BE2C (cell line): Measurements from ENCODE around the gene STRA6.
"Not testable (repeated sequence)": the region's sequence is repeated elsewhere in the genome, so short reads cannot be mapped to it uniquely, and the experiment has no call there.

ENCODE experiments used
- DNase-seq: peaks from one replicate; pipeline ENCODE4 v3.0.0-alpha.2; 2020
- H3K27me3 ChIP-seq: fragments of 250-450 bp; sonication (Bioruptor Pico); 2 replicates; pipeline ENCODE4 v1.5.1; 2020; ENCODE audit warnings: mild to moderate bottlenecking
- H3K36me3 ChIP-seq: fragments of 250-450 bp; sonication (Bioruptor Pico); 2 replicates; pipeline ENCODE4 v1.5.1; 2020; ENCODE audit warnings: mild to moderate bottlenecking
- H3K4me1 ChIP-seq: fragments of 250-450 bp; sonication (Bioruptor Pico); 2 replicates; pipeline ENCODE4 v1.5.1; 2020
- H3K4me3 ChIP-seq: 2 replicates; pipeline ENCODE4 v1.5.1; 2011; ENCODE audit warnings: low read depth, low read length
- H3K9me3 ChIP-seq: fragments of 250-450 bp; sonication (Bioruptor Pico); 2 replicates; pipeline ENCODE4 v1.5.1; 2020
- TF ChIP-seq, protein P1 (sequence below): IDR thresholded peaks from 2 replicates; pipeline ENCODE4 v1.5.1; 2012; ENCODE audit warnings: mild to moderate bottlenecking, low read depth, low read length

The STRA6 gene

DNA sequence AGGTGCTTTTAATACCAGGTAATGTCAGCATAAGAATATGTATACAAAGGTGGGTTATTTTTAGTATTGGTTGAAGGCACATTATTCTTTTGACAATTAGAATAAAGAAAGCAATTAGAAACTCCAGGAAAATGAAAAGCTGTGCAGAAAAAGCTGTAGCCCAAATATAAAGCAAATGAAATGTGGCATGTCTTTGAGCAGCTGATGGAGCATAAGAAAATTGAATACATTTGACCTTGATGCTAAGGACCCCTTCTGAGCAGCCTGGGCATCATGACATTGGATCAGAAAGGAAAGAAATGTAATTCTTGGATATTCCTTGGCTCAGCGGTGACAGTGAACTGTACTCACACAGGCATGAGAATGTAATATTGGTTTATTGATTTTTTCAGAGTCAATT, 37.1 kb downstream of the STRA6 start:
- H3K27me3 ChIP-seq = no peaks in the 10 kb centered on the region
- TF ChIP-seq, protein P1, sequence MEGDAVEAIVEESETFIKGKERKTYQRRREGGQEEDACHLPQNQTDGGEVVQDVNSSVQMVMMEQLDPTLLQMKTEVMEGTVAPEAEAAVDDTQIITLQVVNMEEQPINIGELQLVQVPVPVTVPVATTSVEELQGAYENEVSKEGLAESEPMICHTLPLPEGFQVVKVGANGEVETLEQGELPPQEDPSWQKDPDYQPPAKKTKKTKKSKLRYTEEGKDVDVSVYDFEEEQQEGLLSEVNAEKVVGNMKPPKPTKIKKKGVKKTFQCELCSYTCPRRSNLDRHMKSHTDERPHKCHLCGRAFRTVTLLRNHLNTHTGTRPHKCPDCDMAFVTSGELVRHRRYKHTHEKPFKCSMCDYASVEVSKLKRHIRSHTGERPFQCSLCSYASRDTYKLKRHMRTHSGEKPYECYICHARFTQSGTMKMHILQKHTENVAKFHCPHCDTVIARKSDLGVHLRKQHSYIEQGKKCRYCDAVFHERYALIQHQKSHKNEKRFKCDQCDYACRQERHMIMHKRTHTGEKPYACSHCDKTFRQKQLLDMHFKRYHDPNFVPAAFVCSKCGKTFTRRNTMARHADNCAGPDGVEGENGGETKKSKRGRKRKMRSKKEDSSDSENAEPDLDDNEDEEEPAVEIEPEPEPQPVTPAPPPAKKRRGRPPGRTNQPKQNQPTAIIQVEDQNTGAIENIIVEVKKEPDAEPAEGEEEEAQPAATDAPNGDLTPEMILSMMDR = no peak
- no peak for DNase-seq

DNA sequence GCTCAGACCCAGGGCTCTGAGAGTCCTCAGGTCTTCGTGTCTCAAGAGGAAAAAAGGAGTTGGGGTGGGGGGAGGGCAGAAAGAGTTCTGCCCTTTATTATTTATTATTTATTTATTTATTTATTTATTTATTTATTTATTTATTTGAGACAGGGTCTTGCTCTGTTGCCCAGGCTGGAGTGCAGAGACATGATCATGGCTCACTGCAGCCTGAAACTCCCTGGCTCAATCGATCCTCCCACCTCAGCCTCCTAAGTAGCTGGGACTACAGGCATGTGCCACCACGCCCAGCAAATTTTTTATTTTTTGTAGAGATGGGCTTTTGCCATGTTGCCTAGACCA, 40.4 kb downstream of the STRA6 start:
- H3K9me3 ChIP-seq, H3K27me3 ChIP-seq, H3K36me3 ChIP-seq, DNase-seq, H3K4me3 ChIP-seq: not testable (repeated sequence)
- peaks cover 26% of the 10 kb centered on the region for H3K4me1 ChIP-seq

More for the DNA sequence above, 37.1 kb downstream of the STRA6 start:
- peaks cover 12% of the 10 kb centered on the region for H3K4me1 ChIP-seq
- no peak overlapping the region for H3K4me3 ChIP-seq
- H3K36me3 ChIP-seq = no peaks in the 10 kb centered on the region
- no peaks in the 10 kb centered on the region for H3K9me3 ChIP-seq

DNA sequence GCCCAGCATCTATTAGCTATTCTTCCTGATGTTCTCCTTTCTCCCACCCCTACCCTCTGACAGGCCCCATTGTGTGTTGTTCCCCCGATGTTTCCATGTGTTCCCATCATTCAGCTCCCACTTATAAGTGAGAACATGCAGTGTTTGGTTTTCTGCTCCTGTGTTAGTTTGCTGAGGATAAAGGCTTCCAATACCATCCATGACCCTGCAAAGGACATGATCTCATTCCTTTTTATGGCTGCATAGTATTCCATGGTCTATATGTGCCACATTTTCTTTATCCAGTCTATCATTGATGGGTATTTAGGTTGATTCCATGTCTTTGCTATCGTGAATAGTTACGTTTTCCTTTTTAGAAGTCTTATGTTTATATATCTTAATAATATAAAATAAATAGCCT, 42.2 kb downstream of the STRA6 start:
- H3K36me3 ChIP-seq, H3K4me3 ChIP-seq, H3K9me3 ChIP-seq, DNase-seq, H3K27me3 ChIP-seq: not testable (repeated sequence)
- peaks cover 40% of the 10 kb centered on the region for H3K4me1 ChIP-seq

DNA sequence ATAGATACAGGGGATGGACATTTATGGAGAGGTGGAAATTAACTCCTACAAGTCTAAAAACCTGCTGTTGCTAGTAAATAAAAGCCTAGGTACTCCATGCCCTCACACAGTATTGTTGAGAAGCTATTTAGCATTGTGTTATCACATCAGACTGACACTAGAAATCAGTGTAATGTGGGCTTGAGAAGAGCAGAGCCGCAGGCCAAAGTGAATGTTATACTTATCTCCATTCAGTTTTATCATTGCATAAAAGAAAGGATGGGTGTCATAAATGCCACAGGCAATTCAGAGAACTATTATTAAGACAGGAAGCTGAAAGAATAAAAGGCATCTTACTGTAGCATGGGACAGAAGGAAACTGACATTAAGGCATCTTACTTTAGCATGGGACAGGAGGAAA, 42.8 kb downstream of the STRA6 start:
- Histone ChIP-seq H3K36me3 (no peaks in the 10 kb centered on the region), H3K4me3 (no peak overlapping the region), H3K9me3 (no peaks in the 10 kb centered on the region), H3K4me1 (peaks cover 46% of the 10 kb centered on the region), H3K27me3 (no peaks in the 10 kb centered on the region)
- no peak for DNase-seq
- TF ChIP-seq, protein P1 = no peak

DNA sequence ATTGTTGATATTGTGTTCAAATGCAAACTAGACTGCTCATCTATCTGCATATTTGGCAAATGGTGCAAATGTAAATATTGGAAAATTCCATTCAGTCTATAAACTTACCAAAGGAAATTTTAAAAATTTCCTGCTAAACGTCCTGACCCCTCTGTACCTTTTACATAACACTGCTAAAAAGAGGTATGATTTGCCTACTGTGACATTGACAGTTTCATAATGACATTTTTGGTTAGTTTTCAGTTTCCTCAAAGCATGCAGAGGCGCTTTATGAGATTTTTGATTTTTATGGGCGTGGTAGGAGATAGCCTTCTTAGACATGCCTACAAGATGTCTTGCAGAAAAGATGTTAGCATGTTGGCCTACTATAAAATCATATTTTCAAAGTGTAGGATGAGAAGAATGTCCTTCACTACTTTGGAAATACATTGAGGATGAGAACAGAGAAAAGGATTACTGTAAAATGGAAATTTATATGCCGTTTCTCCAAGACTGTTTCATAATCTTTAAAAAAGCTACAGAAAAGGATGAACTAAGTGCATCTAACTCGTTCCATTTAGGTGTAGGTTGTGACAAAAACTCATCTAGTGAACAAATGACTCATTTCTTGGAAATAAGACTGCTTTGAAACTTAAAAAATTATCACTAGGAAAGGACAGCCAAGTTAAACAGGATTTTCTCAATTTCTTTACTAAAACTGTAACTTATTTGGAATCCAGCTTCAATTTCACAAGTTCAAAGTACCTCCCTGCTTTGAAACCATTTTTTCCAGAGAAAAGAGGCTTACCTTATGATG, 43.5 kb downstream of the STRA6 start:
- TF ChIP-seq, protein P1 = no peak
- Histone ChIP-seq H3K36me3 (no peaks in the 10 kb centered on the region), H3K4me1 (peaks cover 47% of the 10 kb centered on the region), H3K4me3 (no peak overlapping the region), H3K27me3 (no peaks in the 10 kb centered on the region), H3K9me3 (no peaks in the 10 kb centered on the region)
- no peak for DNase-seq

DNA sequence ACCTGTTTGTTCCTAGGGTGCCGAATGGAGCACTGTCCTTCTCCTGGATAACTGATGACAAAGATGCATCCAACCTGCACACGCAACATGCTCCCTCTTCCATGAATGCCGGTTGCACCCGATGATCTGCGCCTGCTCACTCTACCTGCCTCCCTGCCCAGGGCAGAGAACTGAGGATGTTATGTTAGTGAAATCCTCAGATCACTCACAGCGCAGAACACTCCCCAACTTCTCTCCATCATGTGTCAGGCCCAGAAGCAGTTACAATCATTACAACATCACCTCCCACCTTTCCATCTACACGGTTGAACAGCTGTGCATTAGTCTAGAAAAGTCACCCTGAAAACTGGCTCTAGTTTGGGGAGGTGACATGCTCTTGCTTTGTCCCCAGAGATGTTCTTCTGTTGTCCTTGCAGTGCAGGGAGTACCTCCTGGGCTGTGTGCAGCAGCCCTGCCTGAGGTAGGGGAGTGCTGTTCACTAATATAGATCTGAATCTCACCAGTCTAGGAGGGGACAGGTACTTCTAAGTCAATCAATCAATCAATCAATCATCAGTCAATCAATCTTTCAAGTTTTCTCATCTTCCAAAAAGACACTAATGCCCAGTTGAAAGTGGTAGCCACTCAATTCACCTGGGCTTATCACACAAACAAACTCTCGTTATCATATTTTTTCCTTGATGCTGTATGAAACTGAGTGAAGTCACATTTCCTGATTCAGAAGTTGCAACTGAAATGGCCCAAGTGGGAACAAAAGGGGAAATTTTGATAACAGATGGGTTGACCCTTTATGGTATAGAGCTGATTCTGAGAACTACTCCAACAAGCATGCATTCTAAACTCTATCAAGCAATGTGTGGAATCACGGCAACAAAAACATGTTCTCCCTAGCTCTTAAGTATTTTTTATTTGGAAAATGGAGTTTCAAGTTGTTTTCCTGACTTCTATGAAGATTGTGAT, 44.4 kb downstream of the STRA6 start:
- Histone ChIP-seq H3K4me1 (peaks cover 51% of the 10 kb centered on the region), H3K9me3 (no peaks in the 10 kb centered on the region), H3K27me3 (no peaks in the 10 kb centered on the region), H3K36me3 (no peaks in the 10 kb centered on the region), H3K4me3 (no peak overlapping the region)
- TF ChIP-seq, protein P1 = no peak
- no peak for DNase-seq
